AG09319 (cell line): ENCODE data around the gene ADAMTS19.

ENCODE experiments used
- DNase-seq: peaks from one replicate; pipeline ENCODE4 v3.0.0-alpha.2; 2010; ENCODE audit warnings: low read depth; ENCODE audit errors: extremely low read depth
- CTCF ChIP-seq: IDR thresholded peaks from 2 replicates; pipeline ENCODE4 v1.5.1; 2011; ENCODE audit warnings: low read depth, mild to moderate bottlenecking, inconsistent platforms, low read length, moderate library complexity

The ADAMTS19 gene

DNA sequence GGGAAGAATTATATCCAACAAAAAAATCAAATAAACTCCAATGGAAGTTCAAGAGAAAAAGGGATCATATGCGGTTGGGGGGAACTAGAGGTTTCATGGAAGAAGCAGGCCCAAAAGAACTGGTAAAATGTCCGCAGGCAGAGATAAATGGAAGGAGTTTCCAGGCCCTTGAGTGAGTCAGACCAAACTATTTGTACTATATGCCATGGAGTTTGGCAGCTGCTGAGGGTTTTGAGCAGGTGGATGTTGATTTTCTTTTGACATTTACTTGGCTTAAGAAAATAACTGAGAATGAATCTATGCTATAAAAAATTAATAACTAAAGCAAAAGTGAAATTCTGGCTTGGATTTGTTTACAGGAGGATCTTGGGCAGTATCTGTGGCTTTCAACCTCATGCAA is 321.5 kb downstream of the ADAMTS19 start:
- no peak for TF ChIP-seq CTCF
- DNase-seq, result no peak
